IPS-18a (cell line): ENCODE results near the gene KRTAP19-8.

Source experiments
- H3K27ac ChIP-seq: one replicate; pipeline ENCODE4 v1.5.1; 2013; ENCODE audit warnings: low read length
- H3K27me3 ChIP-seq: one replicate; pipeline ENCODE4 v1.6.1; 2013; ENCODE audit warnings: mild to moderate bottlenecking, low read length; ENCODE audit not compliant: control insufficient read depth, insufficient read depth
- H3K36me3 ChIP-seq: one replicate; pipeline ENCODE4 v1.6.1; 2013; ENCODE audit warnings: low read depth, low read length; ENCODE audit not compliant: control insufficient read depth
- H3K4me1 ChIP-seq: one replicate; pipeline ENCODE4 v1.6.1; 2013; ENCODE audit warnings: low read depth, low read length; ENCODE audit not compliant: control insufficient read depth
- H3K4me3 ChIP-seq: one replicate; pipeline ENCODE4 v1.5.1; 2013; ENCODE audit warnings: low read length
- H3K9ac ChIP-seq: one replicate; pipeline ENCODE4 v1.6.1; 2013; ENCODE audit warnings: mild to moderate bottlenecking, low read length, moderate library complexity
- H3K9me3 ChIP-seq: one replicate; pipeline ENCODE4 v1.6.1; 2013; ENCODE audit warnings: low read depth, low read length; ENCODE audit not compliant: control insufficient read depth

KRTAP19-8 gene

DNA sequence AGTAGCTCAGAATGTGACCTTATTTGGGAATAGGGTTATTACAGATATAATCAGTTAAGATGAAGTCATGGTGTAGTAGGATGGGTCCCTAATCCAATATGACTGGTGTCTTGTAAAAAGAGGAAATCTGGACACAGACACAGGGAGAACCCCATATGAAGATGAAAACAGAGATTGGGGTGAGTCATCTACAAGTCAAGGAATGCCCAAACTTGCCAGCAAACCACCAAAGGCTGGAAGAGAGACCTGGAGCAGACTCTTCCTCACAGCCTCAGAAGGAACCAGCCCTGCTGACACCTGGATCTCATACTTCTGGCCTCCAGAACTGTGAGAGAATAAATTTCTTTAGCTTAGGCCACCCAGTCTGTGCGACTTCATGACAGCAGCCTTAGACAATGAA is 29.9 kb downstream of the KRTAP19-8 start:
- no peaks in the 10 kb centered on the region for H3K36me3 ChIP-seq
- H3K27ac ChIP-seq = no peak overlapping the region
- no peaks in the 10 kb centered on the region for H3K27me3 ChIP-seq
- no peak overlapping the region for H3K4me3 ChIP-seq
- H3K9ac ChIP-seq = no peak overlapping the region
- H3K9me3 ChIP-seq = no peaks in the 10 kb centered on the region
- no peaks in the 10 kb centered on the region for H3K4me1 ChIP-seq

DNA sequence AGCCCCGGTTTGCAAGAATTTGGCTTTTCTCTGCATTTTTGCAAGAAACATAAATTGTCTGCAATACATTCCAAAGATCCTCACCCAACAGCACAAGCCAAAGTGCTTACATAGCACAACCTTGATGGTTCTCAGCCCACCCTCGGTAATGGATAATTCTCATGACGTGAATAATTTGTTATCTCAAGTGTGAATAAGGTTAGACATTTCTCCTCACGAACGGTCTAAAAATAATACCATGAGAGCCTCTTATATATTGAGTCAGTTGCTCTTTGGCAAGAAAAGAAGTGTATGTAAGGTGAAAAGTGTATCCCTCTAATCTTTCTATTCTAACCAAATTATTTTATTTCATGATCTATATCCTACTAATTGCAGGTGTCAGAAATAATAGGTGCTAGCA is 33.3 kb downstream of the KRTAP19-8 start:
- H3K9ac ChIP-seq = no peak overlapping the region
- no peak overlapping the region for H3K27ac ChIP-seq
- H3K4me1 ChIP-seq = no peaks in the 10 kb centered on the region
- no peaks in the 10 kb centered on the region for H3K36me3 ChIP-seq
- no peaks in the 10 kb centered on the region for H3K9me3 ChIP-seq
- H3K27me3 ChIP-seq = no peaks in the 10 kb centered on the region
- no peak overlapping the region for H3K4me3 ChIP-seq

DNA sequence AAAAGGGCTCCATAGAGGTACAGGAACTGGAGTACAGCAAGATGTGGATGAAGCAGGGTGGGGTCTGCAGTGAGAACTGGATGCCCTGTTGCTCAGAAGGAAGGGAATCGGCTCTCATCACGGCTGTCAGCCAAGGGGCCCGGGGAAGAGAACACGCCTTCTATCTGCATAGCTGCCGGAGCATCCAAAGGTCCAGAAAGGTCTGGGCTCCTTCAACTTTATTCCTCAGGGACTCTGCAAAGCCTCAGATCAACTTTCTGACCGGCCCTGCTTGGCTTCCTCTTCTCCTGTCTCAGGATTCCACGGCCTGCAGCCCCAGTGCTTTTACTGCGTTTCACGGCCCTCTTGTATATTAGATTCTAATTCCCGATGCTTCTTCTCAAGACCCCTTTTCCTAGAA is 34.8 kb downstream of the KRTAP19-8 start:
- H3K4me3 ChIP-seq = no peak overlapping the region
- no peaks in the 10 kb centered on the region for H3K4me1 ChIP-seq
- no peaks in the 10 kb centered on the region for H3K36me3 ChIP-seq
- H3K9ac ChIP-seq = no peak overlapping the region
- H3K27me3 ChIP-seq = no peaks in the 10 kb centered on the region
- H3K27ac ChIP-seq = no peak overlapping the region
- H3K9me3 ChIP-seq = no peaks in the 10 kb centered on the region

DNA sequence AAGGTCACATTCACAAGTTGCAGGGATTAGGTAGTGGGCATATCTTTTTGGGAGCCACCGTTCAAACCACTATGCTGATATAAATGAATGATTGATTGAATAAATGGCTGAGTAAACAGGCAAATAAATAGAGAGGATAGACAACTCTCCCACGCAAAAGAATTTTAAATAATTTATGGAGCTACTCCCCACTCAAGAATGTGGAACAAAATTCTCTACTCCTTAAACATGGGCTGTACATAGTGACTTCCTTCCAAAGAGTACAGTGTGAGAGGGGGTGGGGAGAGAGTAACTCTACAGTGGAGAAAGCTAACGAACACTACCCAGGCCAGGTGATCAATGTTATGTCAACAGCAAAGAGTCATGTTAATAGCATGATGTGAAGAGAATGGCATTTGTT is 40.7 kb downstream of the KRTAP19-8 start:
- Histone ChIP-seq H3K9ac (no peak overlapping the region), H3K27me3 (no peaks in the 10 kb centered on the region), H3K27ac (no peak overlapping the region), H3K4me3 (no peak overlapping the region), H3K9me3 (no peaks in the 10 kb centered on the region), H3K36me3 (no peaks in the 10 kb centered on the region), H3K4me1 (no peaks in the 10 kb centered on the region)

DNA sequence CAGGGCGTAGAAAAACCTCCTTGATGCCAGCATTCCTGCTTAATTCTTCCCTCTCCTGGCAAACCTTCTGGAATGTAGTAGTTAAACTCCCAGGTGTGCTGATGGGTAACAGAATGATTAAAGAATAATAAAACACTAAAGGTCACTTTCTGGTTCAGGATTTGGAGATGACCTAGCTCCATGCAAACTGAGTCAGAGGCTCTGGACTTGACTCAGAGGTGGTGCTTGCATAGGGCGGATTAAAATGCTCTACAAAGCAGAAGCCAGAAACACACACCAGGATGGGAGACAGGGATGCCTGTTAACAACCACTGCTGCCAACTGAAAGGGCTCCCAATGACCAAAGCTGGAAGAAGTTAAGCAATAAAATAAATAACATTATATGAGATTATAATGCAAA is 41.5 kb downstream of the KRTAP19-8 start:
- Histone ChIP-seq H3K4me3 (no peak overlapping the region), H3K27ac (no peak overlapping the region), H3K36me3 (no peaks in the 10 kb centered on the region), H3K27me3 (no peaks in the 10 kb centered on the region), H3K4me1 (no peaks in the 10 kb centered on the region), H3K9ac (no peak overlapping the region), H3K9me3 (no peaks in the 10 kb centered on the region)

DNA sequence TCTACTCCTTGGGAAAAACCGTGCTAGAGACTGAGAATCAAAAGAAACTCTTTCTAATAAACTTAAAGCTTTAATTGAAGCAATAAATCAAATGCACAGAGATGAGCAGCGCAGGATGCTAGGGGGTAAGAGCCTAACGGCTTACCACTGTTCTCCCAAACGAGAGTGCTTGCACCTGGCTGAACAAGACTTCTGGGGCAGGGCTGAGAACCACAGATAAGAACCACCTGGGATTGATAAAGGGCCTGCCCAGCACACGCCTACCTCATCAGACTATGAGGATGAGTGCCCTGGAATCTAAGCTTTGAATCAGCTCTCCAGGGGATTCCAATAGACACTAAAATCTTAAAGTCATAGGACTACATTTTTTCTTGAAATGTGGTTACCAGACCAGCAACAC is 43.3 kb downstream of the KRTAP19-8 start:
- Histone ChIP-seq H3K36me3 (no peaks in the 10 kb centered on the region), H3K27me3 (no peaks in the 10 kb centered on the region)

DNA sequence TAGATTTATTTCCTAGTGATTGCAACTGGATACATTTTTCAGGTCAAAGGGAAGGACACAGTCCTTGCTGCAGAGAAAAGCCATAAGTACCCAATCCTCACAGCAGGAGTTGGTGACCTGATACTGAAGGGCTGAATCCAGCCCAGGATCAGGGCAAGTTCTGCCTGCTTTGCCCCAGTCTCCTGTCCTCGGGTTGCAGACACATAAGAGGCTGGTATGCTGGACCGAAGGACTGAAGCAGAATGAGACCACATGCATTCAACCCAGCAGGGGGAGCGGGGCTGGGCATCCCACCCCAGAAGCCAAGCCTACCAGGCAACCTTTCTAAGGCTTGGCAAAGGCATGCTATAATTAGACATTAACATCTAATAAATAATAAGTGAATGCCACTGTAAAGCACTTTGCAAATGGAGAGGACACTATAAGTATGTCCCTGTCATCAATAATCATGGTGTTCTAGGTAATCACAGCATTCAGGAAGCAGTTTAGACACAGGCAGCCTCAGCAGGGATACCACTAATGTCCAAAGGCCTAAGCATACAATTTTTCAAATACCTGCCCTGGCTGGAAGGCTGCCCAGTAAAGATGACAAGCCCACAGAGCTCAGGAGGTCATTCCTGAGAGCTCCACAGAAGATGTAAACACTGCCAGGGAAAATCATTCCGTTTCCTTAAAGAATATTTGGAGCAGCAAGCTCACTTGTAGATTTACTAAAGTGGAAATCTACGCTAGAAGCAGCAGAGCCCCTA is 47.6 kb downstream of the KRTAP19-8 start:
- H3K4me3 ChIP-seq = no peak overlapping the region
- H3K27ac ChIP-seq = no peak overlapping the region
- no peaks in the 10 kb centered on the region for H3K36me3 ChIP-seq
- H3K4me1 ChIP-seq = no peaks in the 10 kb centered on the region
- H3K9ac ChIP-seq = no peak overlapping the region
- H3K9me3 ChIP-seq = no peaks in the 10 kb centered on the region
- H3K27me3 ChIP-seq = no peaks in the 10 kb centered on the region

More for the DNA sequence above, 43.3 kb downstream of the KRTAP19-8 start:
- Histone ChIP-seq H3K9ac (no peak overlapping the region), H3K4me1 (no peaks in the 10 kb centered on the region), H3K9me3 (no peaks in the 10 kb centered on the region), H3K4me3 (no peak overlapping the region), H3K27ac (no peak overlapping the region)

DNA sequence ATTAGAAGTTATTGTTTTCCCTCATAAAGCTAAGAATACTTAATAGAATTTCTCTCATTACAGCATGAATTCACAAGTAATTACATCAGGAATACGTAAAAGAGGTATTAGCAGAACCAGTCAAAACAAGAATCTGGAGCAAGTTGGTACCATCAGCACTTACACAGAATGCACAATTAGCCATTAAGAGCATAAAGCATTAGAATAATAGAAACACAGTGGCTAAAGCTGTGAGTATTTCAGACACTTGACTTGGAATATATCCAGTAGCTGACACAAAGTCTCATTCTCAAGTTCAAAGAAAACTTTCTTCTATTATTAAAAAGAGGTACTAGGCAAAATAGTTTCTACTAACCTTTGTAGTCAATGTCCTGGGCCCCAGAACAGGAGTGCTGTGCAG is 49.6 kb downstream of the KRTAP19-8 start:
- Histone ChIP-seq H3K9ac (no peak overlapping the region), H3K27ac (no peak overlapping the region), H3K4me3 (no peak overlapping the region), H3K27me3 (no peaks in the 10 kb centered on the region), H3K9me3 (no peaks in the 10 kb centered on the region), H3K4me1 (no peaks in the 10 kb centered on the region), H3K36me3 (no peaks in the 10 kb centered on the region)
